Stromal cell of bone marrow (primary cell): ENCODE data around the gene USP46.
A peak's percentile ranks its signal among the peaks of the same experiment; 100 is the strongest.

Source experiments
- DNase-seq: peaks from one replicate; pipeline ENCODE4 v3.0.0-alpha.2; 2012; ENCODE audit warnings: low read depth

Gene USP46

GRCh38 chr4:52574036-52574435 is 85.1 kb downstream of the USP46 start:
- DNase-seq, result no peak

- no peak for DNase-seq
These were observed 85.5 kb downstream of the USP46 start for GRCh38 chr4:52573551-52573950.

GRCh38 chr4:52572936-52573485 is 86.1 kb downstream of the USP46 start:
- DNase-seq, result no peak

GRCh38 chr4:52568351-52568750 is 90.8 kb downstream of the USP46 start:
- no peak for DNase-seq

- DNase-seq, result no peak
These were observed 92.7 kb downstream of the USP46 start for GRCh38 chr4:52566136-52567031.

GRCh38 chr4:52560844-52561280 is 98.2 kb downstream of the USP46 start:
- no peak for DNase-seq

GRCh38 chr4:52555356-52555716 is 103.8 kb downstream of the USP46 start:
- DNase-seq, result no peak

- DNase-seq, result no peak
These were observed 104.3 kb downstream of the USP46 start for GRCh38 chr4:52554612-52555355.

- no peak for DNase-seq
These were observed 106.3 kb downstream of the USP46 start for GRCh38 chr4:52552778-52553177.

GRCh38 chr4:52551487-52551886 is 107.6 kb downstream of the USP46 start:
- no peak for DNase-seq

- no peak for DNase-seq
These were observed 108.9 kb downstream of the USP46 start for GRCh38 chr4:52550186-52550585.

GRCh38 chr4:52548818-52549570 is 110.1 kb downstream of the USP46 start:
- DNase-seq, result no peak

GRCh38 chr4:52546449-52546848 is 112.7 kb downstream of the USP46 start:
- DNase-seq, result no peak

GRCh38 chr4:52545099-52546069 is 113.7 kb downstream of the USP46 start:
- DNase-seq, result peak; percentile 44
